ENCODE measurements around the gene NHLRC2. TPM values are rescaled to one million over a fixed set of nuclear protein-coding genes. Genes with fewer than 3 reads are reported as not detected.

NHLRC2 gene
- total RNA-seq, 1 experiment from 2014 or later, result 30.9 TPM

DNA sequence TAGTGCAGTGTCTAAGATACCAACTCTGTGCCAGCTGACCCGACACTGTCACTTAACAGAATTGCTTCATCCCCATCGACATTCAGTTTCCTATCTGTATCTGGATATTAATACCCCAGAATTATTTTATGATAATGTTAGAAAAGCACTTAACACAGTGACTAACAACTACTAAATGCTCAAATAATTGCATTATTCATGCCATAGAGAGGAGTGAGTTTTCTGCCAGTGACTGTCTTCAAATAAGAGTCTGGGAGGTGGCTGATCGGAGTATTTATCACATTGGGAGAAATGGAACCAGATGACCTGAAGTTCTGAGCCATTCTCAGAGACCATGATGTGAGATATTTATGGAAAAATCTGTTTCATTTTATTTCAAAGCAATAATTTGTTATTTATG is 65.7 kb downstream of the NHLRC2 start:
- H3K4me1 Mint-ChIP-seq, result peaks cover 2 to 4% of the 10 kb centered on the region in 2 experiments; a peak in 2 of 4 replicates
- H3K56ac ChIP-seq (ENCODE audit: insufficient read length, low read depth, low read length), result no peak overlapping the region
- no peak overlapping the region for H2BK120ac ChIP-seq (ENCODE audit: low read depth, low read length, poor library complexity, severe bottlenecking)
- no peak overlapping the region for H2BK12ac ChIP-seq (ENCODE audit: insufficient read length, low read depth, low read length)
- H3K4ac ChIP-seq (ENCODE audit: low read depth, low read length), result no peak overlapping the region
- no peaks in the 10 kb centered on the region for H3K9me3 ChIP-seq (ENCODE audit: control insufficient read depth, low read depth, low read length)
- H4K91ac ChIP-seq (ENCODE audit: insufficient read length, low read depth, low read length), result no peak overlapping the region
- H3K4me3 Mint-ChIP-seq, result no peak overlapping the region
- H3K27me3 ChIP-seq (ENCODE audit: insufficient read depth, low read length), result no peaks in the 10 kb centered on the region
- H3K79me2 ChIP-seq (ENCODE audit: insufficient read depth, low read length), result no peaks in the 10 kb centered on the region
- no peak overlapping the region for H3K4me2 ChIP-seq (ENCODE audit: insufficient read depth, insufficient read length, low read length)
- H2BK15ac ChIP-seq (ENCODE audit: low read depth, low read length), result no peak overlapping the region
- H3K27ac Mint-ChIP-seq, result no peak overlapping the region
- H2BK20ac ChIP-seq (ENCODE audit: low read depth, low read length, poor library complexity, severe bottlenecking), result no peak overlapping the region
- H2AK5ac ChIP-seq (ENCODE audit: insufficient read length, low read length), result no peak overlapping the region
- no peak overlapping the region for H3K23ac ChIP-seq (ENCODE audit: insufficient read length, low read depth, low read length)
- H3K27me3 Mint-ChIP-seq (ENCODE audit: low read depth), result no peaks in the 10 kb centered on the region
- no peaks in the 10 kb centered on the region for H3K79me1 ChIP-seq (ENCODE audit: insufficient read depth, low read depth, low read length, poor library complexity, severe bottlenecking)
- H2BK5ac ChIP-seq (ENCODE audit: insufficient read length, low read length), result no peak overlapping the region
- no CpG with 5 or more reads among the region's 3 CpGs for WGBS (ENCODE audit: extremely low coverage, insufficient read length, low lambda C conversion rate)
- H3K27ac ChIP-seq (ENCODE audit: insufficient read length, low read depth, low read length), result no peak overlapping the region
- no peak overlapping the region for H2AFZ ChIP-seq (ENCODE audit: low read length)
- DNase-seq, result no peak
- no peak overlapping the region for H4K8ac ChIP-seq (replicated peaks; ENCODE audit: insufficient read length, low read depth, low read length)
- H3K23me2 ChIP-seq (ENCODE audit: insufficient read length, low read depth, low read length, poor library complexity, severe bottlenecking), result no peaks in the 10 kb centered on the region
- no peaks in the 10 kb centered on the region for H3K9me3 Mint-ChIP-seq
- H3K36me3 Mint-ChIP-seq (ENCODE audit: insufficient read depth in 1 of 3, low read depth in 3 of 3), result peaks cover 0 to 3% (median 0%) of the 10 kb centered on the region in 3 experiments; a peak in 1 of 7 replicates
- no peak overlapping the region for H3K9ac ChIP-seq (ENCODE audit: extremely low read depth, insufficient read length, low read length)
- no peak overlapping the region for H3K18ac ChIP-seq (ENCODE audit: insufficient read length, low read depth, low read length)
- H4K5ac ChIP-seq (ENCODE audit: insufficient read length, low read depth, low read length), result no peak overlapping the region
- H4K20me1 ChIP-seq (ENCODE audit: control insufficient read depth, insufficient read depth, insufficient read length), result no peaks in the 10 kb centered on the region
- TF ChIP-seq, protein P1, sequence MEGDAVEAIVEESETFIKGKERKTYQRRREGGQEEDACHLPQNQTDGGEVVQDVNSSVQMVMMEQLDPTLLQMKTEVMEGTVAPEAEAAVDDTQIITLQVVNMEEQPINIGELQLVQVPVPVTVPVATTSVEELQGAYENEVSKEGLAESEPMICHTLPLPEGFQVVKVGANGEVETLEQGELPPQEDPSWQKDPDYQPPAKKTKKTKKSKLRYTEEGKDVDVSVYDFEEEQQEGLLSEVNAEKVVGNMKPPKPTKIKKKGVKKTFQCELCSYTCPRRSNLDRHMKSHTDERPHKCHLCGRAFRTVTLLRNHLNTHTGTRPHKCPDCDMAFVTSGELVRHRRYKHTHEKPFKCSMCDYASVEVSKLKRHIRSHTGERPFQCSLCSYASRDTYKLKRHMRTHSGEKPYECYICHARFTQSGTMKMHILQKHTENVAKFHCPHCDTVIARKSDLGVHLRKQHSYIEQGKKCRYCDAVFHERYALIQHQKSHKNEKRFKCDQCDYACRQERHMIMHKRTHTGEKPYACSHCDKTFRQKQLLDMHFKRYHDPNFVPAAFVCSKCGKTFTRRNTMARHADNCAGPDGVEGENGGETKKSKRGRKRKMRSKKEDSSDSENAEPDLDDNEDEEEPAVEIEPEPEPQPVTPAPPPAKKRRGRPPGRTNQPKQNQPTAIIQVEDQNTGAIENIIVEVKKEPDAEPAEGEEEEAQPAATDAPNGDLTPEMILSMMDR (conservative IDR thresholded peaks at IDR 0.05), result no peak
- no peak overlapping the region for H3K14ac ChIP-seq (ENCODE audit: insufficient read depth, low read length)
- no peak overlapping the region for H3T11ph ChIP-seq (ENCODE audit: low read length)
- no peaks in the 10 kb centered on the region for H3K4me1 ChIP-seq (ENCODE audit: insufficient read depth, low read length)
